Measurements from ENCODE around the gene KCNJ12.

DNA sequence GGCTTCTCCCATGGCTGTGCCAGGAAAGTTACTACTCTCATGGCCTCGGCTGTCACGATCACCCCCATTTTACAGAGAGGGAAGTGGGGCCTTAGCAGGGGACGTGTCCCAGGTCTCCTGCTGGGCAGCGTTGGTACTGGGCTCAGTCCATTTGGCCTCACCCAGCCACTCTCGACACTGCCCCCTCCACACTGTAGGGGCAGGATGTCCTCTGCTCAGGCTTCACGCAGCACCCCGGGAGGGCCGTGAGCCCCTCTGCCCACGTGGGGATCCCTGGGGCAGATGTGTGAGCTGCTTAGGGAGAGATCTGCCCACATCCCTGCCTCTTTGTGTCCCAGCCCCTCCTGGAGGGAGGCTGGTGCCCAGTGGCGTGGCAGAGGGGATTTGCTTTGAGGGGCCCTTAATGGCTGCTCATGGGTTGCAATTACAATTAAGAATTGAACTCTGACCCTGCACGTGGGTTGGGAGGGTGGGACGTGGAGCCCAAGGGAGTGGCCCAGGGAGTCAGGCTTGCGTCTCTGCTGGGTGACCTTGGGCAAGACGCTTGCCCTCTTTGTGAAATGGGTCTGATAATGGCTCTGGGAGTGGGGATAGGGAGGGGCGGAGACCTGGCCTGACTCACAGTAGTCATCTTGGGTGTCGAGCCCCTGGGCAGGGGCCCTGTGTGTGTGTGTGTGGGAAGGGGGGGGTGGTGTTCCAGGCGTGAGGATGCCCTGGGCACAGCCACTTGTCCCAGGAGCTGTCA lies 2.3 kb upstream of the KCNJ12 start:
- no peak for TF ChIP-seq CTCF (IDR thresholded peaks at IDR 0.05)
- TF ChIP-seq EZH2phosphoT487 (IDR thresholded peaks at IDR 0.05), result no peak
- TF ChIP-seq EZH2 (IDR thresholded peaks at IDR 0.05), result no peak
